Central memory CD4-positive, alpha-beta T cell (primary cell): ENCODE data around the gene KCNV2.

Experiments
- DNase-seq: peaks from one replicate; pipeline ENCODE4 v3.0.0; 2022

KCNV2 gene

DNA sequence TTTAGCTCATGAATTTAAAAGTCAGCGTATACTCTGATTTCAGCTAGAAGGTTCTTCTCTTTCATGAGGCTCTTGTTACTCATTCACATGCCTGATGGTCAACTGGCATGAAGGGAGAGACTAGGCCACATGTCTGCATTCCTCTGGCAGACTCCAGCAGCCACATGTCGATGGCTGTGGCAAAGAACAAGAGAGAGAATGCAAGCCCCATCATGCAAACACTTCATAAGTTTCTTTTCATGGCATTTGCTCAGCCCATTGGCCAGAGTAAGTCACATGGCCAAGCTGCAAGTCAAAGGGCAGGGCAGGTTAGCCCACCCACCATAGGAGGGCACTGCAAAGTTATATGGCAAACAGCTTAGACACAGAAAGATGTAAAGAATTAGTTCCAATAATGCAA, 5.4 kb downstream of the KCNV2 start:
- DNase-seq = no peak

DNA sequence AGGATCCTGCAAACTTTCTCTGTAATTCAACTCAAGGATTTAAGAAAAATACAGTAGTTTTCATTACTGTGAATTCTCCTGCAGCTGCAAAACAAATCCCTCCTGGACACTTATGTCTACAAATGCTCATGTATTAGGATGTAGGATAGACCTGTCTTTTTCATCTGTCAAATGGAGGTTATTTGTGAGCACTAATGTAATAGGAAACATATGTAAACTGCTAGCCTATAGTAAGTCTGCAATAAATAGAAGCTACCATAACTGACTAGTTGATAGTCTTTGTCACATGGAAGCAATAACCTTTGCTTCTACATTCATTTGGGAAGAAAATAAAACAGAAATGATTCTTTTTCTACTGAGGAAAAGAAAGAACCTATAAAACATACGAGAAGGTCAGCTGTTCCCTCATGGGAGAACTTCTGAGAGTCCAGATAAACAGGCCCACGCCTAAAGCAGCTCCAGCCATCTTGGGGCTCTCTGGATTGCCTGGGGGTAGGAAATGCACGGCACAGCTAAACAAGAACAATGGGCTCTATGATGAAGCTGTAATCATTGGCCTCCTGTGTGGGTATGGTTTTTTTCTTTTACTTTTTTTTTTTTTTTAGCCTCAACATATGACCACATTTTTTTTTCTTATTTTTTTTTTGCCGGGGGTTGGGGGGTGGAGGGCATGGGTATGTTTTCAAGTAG, 6.2 kb downstream of the KCNV2 start:
- DNase-seq = no peak

DNA sequence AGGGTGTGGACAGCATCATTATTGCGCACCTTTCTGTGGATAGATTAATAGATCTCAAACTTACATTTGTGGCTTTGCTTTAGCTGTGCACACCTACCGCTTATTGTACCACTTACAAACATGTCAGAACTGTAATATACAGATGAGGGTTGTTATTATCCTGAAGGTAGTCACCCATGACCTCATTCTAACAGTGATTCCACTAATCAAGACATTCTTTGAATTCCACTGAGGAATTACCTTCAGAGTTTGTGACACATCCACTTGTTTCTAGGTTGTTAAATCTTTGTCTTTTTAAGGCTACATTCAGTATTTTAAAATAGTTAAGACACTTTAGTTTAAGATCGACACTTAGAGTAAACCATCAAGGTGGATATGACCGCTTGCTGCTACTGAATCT, 7.8 kb downstream of the KCNV2 start:
- DNase-seq = no peak

DNA sequence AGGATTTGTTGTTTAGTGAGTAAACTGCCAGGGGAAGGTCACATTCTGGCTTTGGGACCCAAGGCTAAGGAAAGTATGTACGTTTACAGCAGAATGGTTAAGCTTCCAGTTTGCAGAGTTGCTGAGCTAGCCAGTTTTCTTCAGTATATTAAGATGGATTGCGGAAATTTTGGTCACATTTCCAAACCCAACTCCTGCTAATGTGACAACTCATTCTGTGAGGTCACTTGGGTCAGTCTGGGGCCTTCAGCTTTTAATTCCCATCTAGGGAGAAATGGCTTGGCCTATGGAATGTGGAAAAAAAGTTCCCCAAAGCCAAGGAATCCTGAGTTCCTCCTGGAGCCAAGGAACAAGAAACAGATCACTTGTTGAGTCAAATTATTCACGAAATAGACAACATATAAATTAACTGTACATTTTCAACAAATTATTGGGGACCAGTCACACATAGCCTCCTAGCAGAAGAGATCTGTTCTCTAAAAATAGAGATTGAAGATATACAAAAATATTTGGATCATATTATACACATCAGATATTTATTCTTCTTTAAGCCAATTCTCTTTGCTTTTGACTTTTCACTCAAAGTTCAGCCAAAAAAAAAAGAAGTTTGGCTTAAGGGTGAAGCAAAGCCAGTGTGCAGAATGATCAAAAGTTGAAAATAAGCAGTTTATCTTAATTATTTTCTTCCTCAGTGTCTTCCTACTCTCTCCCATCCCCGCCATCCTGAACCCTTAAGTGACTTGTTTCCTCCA, 8.8 kb downstream of the KCNV2 start:
- no peak for DNase-seq

DNA sequence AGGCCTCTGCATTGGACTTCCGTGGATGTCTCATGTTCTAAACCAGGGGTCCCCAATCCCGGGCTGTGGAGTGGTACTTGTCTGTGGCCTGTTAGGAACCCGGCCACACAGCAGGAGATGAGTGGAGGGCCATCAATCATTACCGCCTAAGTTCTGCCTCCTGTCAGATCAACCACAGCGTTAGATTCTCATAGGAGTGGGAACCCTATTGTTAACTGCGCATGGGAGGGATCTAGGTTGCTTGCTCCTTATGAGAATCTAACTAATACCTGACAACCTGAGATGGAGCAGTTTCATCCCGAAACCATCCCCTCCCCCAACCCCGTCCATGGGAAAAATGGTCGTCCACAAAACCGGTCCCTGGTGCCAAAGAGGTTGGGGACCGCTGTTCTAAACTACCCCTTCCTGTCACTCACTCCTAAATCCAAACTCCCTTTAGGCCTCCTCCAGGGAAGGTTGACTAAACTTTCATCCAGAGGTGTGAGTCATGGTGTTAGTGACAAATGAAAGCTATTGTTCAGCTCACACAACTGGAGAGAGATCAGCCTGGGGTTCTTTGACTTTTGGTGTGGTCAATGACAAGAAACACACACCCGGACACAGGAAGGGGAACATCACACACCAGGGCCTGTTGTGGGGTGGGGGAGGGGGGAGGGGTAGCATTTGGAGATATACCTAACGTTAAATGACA, 9.5 kb downstream of the KCNV2 start:
- DNase-seq = no peak

DNA sequence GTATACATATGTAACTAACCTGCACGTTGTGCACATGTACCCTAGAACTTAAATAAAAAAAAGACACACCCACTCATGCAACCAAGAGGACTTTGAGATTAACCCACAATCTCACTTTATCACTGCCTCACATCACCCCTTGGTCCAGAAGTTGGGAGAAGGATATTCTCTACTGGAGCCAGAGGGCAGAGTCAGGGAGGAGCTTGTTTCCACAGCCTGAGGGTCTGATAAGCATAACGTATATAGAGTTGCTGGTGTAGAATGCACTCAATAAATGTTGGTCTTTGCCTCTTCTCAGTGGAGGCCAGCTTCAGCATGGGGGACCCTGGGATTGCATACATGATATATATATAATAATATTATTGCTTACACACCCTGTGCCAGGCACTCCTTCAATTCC, 10.1 kb downstream of the KCNV2 start:
- no peak for DNase-seq

DNA sequence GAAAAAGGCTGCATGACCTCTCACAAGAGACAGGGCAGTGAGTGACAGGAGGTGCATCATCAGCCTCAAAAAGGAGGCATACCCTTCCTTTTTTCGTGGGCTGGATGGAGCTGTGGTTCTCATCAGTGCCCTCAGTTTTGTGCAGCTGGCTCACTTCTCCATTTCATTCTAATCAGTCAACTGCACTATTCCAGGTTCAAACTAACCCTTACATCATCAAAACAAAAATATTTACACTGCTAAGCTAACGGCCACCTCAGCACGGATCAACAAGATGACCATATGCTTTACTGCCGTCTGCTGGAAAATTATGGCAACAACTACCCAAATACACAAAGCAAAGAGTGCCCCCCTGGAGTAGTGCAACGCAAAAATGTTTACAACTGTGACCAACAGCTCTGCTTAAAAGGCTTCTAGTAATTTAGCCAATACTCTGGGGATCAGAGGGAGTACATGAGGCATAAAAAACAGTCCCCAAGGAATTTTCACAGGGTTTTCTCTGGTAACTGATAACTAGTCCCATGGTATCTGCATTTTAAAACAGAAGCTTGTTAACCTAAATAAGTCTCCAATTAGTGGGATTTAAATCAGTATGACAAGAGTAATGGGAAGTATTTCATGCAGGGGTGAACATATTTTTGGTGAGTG, 10.8 kb downstream of the KCNV2 start:
- DNase-seq = no peak

DNA sequence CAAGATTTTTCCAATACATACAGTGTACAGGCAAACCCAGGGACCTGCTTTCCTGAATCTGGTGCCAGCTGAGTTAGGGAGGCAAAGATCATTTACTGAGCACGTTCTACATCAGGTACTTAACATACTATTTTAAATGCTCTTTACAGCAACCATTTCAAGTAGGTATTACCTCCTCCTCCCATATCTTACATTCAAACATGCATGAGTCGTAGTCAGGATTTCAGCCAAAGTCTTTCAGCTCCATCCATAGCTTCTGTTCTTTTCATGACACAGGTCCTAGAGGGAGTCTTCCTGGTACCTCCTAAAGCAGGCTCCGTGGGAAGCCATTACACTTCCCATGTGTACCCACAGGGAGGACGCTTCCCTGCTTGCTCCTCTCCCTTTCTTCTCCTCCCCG, 11.7 kb downstream of the KCNV2 start:
- DNase-seq = no peak

DNA sequence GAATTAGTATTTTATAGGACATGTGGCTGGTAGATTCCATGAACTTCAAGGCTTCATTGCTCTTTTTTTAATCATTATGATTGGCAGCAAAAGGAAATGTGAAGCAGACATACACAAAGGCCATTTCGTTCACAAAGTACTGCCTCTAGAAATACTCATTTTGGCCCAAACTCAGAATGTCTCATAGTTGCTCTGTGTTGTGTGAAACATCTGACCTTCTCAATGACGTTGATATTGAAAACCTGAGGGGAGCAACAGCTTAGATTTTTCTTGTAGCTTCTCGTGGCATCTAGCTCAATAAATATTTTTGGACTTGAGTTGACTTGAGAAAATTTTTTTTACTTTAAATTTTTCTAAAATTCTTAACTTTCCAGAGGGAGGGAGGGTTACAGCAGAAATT, 12.4 kb downstream of the KCNV2 start:
- no peak for DNase-seq

DNA sequence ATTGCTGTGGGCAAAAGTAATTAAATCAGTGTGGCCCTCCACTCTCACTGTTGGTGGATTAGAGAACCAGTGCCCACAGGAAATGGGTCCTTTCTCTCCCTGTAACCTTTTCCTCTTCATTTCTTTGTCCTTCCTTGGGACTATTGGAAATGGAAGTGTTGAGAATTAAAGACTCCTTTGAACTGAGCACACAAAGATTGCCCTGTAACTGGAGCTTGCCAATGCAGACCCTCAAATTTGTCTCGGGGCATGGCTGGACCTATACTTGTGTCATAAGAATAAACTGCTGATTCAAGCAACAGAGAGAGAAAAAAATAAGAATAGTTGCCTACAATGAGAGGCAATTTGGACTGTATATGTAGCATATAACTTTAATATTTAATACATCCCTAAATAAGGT, 13.7 kb downstream of the KCNV2 start:
- DNase-seq = no peak

DNA sequence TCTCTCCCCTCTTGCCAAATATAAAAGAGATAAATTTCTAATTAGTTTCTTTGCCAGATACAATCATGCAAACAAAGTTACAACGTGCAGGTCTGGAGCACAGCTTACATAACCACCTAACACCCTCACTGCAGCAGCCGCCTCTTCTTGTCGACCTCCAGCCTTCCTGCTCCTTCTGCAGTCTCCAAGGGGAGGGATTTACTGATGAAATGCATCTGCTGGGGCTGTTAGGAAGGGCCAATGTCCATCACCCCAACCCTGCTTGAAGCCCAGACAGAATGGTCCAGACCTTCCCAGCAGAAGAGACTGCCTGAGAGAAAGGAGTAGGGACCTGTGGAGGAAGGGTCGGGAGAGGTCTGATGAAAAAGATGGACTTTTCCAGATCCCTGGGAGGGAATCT, 15.2 kb downstream of the KCNV2 start:
- no peak for DNase-seq

DNA sequence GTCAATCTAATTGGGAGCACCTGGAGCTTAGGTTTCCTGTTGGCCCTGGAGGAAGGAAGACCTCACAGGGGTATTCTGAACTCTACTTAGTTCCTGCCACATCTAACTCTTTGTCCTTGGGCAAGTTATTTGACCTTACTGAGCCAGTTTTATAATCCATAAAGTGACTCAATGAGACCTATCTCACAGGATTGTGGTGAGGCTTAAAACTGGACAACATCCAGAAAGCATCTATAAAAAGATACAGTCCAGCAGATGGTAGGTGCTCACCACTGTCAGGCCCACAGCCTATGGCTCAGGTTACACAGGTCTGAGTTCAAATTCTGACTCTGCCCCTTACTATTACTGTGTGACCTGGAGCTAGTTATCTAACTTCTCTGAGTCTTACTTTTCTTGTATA, 23.3 kb downstream of the KCNV2 start:
- no peak for DNase-seq

DNA sequence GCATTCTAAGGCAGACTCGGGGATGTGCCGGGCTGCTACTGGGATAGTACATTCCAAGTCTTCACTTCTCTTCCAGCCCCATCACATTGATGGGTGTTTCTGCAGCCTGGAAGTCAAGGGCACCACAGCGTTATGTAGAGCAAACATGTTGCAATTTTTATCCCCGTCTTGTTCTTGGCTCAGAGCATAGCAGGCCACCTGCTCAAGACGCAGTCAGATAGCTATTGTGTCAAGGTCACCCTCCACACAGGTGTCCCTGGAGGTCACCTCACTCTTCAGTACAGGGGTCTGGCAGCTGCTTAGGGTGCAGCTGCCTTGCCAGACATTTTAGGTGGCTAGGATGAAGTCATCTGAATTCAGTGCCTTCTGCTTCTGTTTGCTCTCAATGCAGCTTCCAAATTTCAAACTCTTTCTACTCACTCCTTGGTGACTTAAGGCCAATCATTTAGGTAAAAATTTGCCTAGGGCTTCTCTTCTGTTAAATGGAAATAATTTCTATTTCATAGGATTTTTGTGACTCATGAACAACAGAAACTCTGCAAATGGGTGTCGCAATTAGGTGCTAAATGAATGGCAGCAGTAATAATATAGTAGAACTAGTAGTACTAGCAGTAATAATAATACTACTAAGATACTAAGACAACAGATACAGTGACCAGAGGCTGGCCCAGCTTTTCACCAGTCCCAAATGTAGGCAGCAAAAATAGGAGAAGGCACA, 24.3 kb downstream of the KCNV2 start:
- DNase-seq = no peak

DNA sequence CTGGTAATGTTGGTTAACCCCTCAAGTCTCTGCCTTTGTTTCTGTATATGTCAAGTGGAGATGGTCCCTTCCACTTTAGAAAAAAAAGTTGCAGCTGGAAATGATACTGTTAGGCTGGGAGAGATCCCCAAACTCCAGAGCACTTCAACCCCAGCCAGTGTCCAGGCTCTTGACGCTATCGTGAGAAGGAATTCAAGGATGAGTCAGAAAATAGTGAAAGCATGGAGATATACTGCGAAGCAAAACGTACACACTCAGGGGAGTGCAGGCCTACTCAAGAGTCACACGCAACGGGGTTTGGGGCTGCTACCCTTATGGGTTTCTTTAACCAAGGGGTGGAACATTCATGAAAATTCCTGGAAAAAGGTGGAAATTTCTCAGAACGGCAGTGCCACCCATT, 24.9 kb downstream of the KCNV2 start:
- DNase-seq = no peak

DNA sequence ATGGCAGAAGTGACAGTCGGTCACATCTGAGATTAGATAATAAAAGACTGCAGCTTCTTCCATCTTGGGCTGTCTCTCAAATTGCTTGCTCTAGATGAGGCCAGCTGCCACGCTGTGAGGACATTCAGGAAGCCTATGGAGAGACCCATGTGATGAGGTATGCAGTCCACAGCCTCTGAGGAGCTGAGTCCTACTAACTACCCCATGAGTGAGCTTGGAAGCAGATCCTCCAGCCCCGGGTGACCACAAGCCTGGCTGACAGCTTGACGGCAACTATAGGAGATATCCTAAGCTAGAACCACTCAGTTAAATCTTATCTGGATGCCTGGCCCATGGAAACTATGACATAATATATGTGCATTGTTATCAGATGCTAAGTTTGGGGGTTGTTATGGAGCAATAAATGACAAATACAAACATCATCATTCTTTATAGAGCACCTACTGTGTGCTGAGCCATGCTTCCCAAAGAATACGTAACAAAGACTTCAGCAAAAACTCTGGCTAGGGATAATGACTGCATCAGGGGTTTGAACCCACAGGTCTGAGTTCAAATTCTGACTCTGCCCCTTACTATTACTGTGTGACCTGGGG, 26.7 kb downstream of the KCNV2 start:
- no peak for DNase-seq

DNA sequence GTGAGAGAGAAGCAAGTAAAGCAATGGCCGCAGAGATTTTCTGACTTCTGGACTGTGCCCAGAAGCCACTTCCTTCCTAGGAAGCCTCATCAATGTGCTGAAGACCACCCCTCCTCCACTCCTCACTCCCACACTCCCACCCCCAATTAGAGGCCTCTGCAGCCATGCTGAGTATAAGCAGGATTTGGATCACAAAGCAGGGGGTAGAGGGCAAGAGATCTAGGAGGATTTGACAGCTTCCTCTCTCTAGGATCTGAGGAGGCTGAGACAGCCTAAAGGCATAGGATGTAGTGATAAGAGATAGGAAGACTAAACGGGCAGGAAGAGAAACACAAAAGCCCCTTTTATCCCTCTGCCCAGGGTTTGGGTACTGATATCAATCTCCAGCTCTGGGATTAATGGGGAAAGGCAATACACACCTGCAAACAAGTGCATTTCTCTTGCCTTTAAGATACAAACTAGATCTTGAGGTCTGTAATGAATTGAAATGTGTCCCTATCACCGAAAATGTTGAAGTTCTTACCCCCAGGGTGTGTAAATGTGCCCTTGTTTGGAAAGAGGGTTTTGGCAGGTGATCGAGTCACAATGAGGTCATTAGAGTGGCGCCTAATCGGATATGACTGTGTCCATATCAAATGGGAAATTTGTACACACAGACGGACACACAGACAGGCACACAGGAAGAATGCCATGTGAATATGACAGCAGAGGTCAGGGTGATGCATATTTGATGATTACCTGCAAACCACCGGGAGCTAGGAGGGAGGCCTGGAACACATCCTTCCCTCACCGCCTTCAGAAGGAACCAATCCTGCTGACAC, 28.5 kb downstream of the KCNV2 start:
- no peak for DNase-seq

DNA sequence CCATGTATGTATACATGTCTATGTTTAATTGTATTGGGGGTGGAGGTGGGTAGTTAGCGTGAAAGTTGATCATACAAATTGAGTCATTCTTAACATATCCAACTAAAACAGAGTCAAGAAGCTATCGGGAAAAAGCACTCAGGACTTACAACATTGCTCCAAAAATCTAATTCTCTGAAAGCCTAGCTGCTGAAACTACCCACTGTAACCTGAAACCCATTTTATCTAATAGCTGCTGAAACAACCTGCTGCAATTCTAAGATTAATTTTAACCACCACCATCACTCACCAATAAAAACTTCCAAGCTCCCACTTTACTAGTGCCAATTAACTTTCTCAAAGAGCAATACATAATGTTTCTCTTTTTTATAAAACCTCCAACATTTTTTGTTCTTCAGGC, 32.2 kb downstream of the KCNV2 start:
- DNase-seq = no peak

DNA sequence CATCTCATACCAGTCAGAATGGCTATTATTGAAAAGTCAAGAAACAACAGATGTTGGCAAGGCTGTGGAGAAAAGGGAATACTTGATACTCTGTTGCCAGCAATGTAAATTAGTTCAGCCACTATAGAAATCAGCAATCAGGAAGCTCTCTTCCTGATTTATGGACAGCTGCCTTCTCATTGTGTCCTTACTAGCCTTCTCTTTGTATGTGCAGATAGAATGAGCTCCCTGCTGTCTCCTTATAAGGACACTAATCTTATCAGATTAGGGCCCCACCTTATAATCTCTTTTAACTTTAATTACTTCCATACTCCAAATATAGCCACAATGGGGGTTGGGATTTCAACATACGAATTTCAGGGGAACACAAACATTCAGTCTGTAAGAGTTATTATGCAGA, 38.0 kb downstream of the KCNV2 start:
- DNase-seq = no peak

DNA sequence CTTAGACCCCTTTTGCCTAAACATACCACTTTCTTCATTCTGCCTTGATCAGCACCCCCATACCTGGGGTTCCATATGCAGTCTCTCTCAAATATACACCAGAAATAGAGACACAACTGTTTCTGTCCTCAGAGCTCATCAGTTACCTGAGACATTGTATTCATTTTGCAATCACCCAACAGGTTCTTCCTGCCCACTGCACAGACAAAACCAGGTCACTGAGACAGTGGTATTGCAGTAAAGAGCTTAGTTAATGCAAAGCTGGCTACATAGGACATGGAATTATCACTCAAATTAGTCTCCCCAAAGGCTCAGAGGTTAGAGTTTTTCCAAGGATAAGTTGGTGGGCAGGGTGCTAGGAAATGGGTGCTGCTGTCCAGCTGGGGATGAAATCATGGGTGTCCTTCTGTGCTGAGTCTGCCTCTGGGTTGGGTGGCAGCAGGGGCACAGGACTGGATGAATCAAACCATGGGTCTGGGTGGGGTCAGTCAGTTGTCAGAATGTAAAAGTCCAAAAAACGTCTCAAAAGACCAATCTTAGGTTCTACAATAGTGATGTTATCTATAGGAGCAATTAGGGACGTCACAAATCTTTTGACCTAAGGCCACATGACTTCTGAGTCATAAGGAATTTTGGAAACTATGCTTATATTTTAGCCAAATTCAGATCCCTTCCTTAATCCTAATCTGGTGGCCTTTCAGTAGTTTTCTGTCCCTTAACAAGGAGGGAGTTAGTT, 41.0 kb downstream of the KCNV2 start:
- no peak for DNase-seq

DNA sequence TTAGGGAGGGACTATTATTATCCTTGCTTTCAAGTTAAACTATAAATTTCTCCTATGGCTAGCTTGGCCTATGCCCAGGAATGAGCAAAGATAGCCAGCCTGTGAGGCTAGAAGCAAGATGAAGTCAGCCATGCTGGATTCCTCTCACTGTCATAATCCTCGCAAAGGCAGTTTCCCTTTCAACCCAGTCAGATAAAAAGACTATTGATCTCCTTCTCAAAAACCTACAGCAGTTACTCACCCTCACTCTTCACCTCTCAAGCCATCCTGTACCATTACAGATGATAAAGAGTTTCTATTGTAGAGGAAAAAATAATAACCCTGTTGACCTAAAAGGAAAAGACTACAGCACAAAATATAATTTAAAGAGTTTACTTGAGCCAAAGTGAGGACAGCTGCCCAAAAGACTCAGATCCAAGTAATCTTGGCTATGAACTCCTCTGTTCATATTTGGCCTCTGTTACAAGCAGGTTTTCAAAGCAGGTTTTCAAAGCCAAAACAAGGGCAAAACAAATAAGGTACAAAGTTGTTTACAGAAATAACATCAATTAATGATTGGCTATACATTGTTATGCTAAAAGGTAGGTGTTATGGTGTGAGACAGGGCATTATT, 41.7 kb downstream of the KCNV2 start:
- DNase-seq = no peak
